Thyroid gland (tissue), 4 donors: Measurements from ENCODE around the gene GJC1.

Experiments
- CTCF ChIP-seq, 6 experiments: fragments of 200-600 bp in 3 of 6; fragments of 450-650 bp in 3 of 6; sonication (generic) in 3 of 6; IDR thresholded peaks; one replicate each; pipeline ENCODE4 v1.5.1; 2016 to 2019; ENCODE audit warnings: antibody characterized with exemption in 6 of 6, mild to moderate bottlenecking in 2 of 6, inconsistent platforms in 1 of 6, moderate library complexity in 1 of 6
- POLR2A ChIP-seq, 2 donors: fragments of 450-650 bp; IDR thresholded peaks; one replicate each; pipeline ENCODE4 v1.6.1; 2017; ENCODE audit warnings: antibody characterized with exemption in 2 of 2, mild to moderate bottlenecking in 2 of 2, moderate library complexity in 1 of 2

GRCh38 chr17:44796731-44797130 lies 33.4 kb downstream of the GJC1 start:
- TF ChIP-seq CTCF (IDR thresholded peaks at IDR 0.05) (no peak), POLR2A (IDR thresholded peaks at IDR 0.05) (no peak)
